T-helper 17 cell (primary cell): Measurements from ENCODE around the gene MMP14. TPM values are rescaled to one million over a fixed set of nuclear protein-coding genes. Genes with fewer than 3 reads are reported as not detected.
"Not testable (repeated sequence)": the region's sequence is repeated elsewhere in the genome, so short reads cannot be mapped to it uniquely, and the experiment has no call there.

Experiments
- ATAC-seq: fragments of 150-1000 bp; cut with Tn5 transposase; 2 replicates; pipeline ENCODE4 v1.10.0; 2021; ENCODE audit warnings: mild to moderate bottlenecking, moderate library complexity
- DNase-seq, 3 donors: peaks; one replicate each; pipeline versions ENCODE4 v3.0.0 to v3.0.0-alpha.2; 2020 to 2021
- H3K9me3 ChIP-seq: one replicate; pipeline ENCODE4 v1.7.0; 2013; ENCODE audit warnings: low read length, mild to moderate bottlenecking; ENCODE audit not compliant: control insufficient read depth, poor library complexity, severe bottlenecking
- H3K27ac Mint-ChIP-seq: one replicate; pipeline ENCODE4 v1.8.0; 2022; ENCODE audit warnings: mild to moderate bottlenecking, moderate library complexity, mixed read lengths
- H3K27me3 Mint-ChIP-seq: one replicate; pipeline ENCODE4 v1.8.0; 2022; ENCODE audit warnings: mixed read lengths
- H3K36me3 Mint-ChIP-seq: one replicate; pipeline ENCODE4 v1.8.0; 2022; ENCODE audit warnings: low read depth, mixed read lengths
- H3K4me1 Mint-ChIP-seq: one replicate; pipeline ENCODE4 v1.8.0; 2022; ENCODE audit warnings: mild to moderate bottlenecking, mixed read lengths
- H3K4me3 Mint-ChIP-seq: one replicate; pipeline ENCODE4 v1.8.0; 2022; ENCODE audit warnings: mild to moderate bottlenecking, moderate library complexity, mixed read lengths
- total RNA-seq, 4 donors: library from RNA in 2 of 4; stranded (reverse) in 2 of 4; gene quantifications; one replicate each; pipeline ENCODE4 v1.2.3 and lab custom pipeline; 2022 to 2026

The MMP14 gene
- total RNA-seq, 2 donors from 2014 or later = 0.85 to 1.0 TPM

DNA sequence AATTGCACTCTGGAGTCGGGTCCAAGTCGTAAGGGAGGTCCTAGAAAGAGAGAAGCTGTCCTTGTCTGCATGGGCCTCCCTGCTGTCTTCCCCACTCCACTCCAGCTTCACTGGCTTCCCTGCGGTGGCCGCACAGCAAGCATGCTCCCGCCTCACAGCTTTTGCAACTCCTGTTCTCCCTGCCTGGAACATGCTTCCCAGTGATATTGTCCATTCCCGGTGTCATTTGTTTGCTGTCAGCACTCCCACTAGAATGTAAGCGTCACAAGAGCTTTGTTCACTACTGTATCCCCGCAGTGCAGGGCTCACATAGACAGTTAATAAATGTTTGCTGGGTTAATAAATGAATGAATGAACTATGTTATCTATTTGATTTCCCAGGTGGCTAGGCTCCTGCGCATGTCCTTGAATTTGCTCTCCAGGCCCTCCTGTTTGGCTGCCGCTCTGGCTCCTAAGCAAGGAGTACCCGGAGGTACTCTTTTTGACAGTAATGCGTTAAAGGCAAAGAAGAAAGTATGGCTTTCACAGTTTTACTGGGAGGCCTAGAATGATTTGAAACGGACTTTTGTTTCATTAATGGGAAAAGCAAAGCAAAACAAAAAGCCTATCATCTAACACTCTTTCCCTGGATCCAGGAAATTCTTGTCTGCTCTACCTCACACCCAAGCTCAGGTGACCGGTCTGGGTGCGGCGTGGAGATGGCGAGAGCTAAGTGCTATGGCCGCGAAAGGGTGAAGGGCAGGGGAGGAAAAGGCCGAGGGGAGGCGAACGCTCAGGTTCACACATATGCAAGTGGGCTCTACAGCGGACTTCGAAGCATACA is 15.0 kb upstream of the MMP14 start:
- no peak for ATAC-seq
- no peaks in the 10 kb centered on the region for H3K9me3 ChIP-seq
- Mint-ChIP-seq H3K27me3 (peaks cover 13% of the 10 kb centered on the region), H3K4me1 (peaks cover 11% of the 10 kb centered on the region), H3K4me3 (no peak overlapping the region), H3K27ac (no peak overlapping the region), H3K36me3 (peaks cover 3% of the 10 kb centered on the region)
- no peak for DNase-seq

DNA sequence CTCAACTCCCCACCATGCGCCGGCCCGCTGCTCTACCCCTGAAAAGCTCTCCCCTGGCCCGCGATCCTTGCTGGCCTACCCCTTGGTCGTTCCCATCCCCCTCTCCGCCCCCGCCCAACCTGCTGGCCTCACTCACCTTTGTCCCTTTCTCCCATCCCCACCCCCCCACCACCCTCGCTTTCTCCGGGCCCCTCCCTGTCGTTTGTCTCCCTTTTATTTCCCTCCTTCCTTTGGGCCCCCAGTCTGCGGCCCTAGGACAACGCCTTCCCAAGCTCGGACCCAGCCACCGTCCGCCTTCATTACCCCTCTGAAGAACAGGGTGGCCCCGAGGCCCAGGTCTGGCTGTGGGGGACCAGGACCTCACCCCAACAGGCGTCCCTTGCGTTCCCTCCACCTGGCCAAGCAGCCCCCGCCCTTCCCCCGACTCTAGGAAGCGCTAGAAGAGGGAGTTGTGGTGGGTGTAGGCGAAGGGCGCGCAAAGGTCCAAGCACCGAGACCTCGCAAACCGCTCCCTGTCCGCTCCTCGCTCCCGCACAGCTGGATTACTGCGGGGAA is 14.3 kb upstream of the MMP14 start:
- ATAC-seq = no peak
- Mint-ChIP-seq H3K4me1 (peaks cover 11% of the 10 kb centered on the region), H3K36me3 (peaks cover 3% of the 10 kb centered on the region), H3K27me3 (peaks cover 13% of the 10 kb centered on the region), H3K27ac (no peak overlapping the region), H3K4me3 (peak overlapping the region; percentile 28)
- no peaks in the 10 kb centered on the region for H3K9me3 ChIP-seq
- DNase-seq = no peak

DNA sequence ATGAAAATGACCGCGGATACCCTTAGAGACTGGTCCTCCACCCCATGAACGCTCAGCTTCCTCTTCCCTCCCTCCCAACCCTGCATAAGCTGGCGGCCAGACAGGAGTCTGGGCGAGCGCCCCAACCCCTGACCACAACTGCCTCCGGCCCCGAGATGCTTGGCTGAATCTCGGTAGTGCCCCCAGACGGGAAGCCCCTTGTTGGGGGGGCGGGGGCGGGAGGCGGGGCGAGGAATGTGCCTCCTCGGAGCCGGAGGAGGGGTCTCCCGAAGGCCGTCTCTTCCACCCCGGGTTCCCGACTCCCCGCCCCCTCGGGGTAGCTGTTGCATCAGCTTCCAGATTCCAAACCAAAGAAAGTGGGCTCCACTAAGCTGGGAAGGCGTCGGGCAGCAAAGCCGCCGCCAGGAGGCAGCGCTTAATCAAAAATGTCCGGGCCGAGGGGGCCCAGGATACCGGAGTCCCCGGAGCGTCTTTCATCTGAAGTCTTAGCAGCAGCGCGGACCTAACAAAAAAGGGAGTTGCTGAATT is 13.8 kb upstream of the MMP14 start:
- peaks cover 13% of the 10 kb centered on the region for H3K27me3 Mint-ChIP-seq
- peaks cover 3% of the 10 kb centered on the region for H3K36me3 Mint-ChIP-seq
- peaks cover 11% of the 10 kb centered on the region for H3K4me1 Mint-ChIP-seq
- H3K9me3 ChIP-seq = no peaks in the 10 kb centered on the region
- peak overlapping the region; percentile 28 for H3K4me3 Mint-ChIP-seq
- H3K27ac Mint-ChIP-seq = no peak overlapping the region
- DNase-seq = peak; percentile 46 to 60 (median 54)
- peak; percentile 84 for ATAC-seq

DNA sequence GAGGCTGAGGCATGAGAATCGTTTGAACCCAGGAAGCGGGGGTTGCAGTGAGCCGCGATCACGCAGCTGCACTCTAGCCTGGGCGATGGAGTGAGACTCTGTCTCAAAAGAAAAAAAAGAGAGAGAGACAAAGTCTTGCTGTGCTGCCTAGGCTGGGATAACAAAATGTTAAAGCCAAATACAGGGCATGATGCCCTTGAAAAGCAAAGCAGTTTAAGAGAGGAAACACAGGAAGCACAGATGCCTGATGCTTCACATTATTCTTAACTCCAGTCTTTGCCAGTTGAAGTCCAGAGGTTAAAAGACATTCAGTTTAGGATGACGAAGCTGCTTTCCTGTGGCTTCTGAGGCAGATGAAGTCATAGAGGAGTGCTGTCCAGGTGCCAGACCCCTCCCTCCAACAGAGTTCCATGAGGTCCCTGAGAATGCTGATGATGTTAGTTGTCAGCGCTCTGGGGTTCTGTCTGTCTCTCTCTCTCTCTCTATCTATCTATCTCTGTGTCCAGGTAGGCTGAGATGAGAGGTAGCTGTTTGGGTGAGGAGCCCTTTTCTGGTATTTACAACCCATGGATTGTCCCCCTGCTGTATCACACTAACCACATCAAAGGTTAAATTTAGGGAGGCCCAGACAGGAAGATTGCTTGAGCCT is 11.6 kb upstream of the MMP14 start:
- peak overlapping the region; percentile 3 for H3K4me3 Mint-ChIP-seq
- H3K9me3 ChIP-seq = no peaks in the 10 kb centered on the region
- no peak overlapping the region for H3K27ac Mint-ChIP-seq
- H3K27me3 Mint-ChIP-seq = peaks cover 13% of the 10 kb centered on the region
- peaks cover 3% of the 10 kb centered on the region for H3K36me3 Mint-ChIP-seq
- ATAC-seq (no peak), DNase-seq (no peak)
- H3K4me1 Mint-ChIP-seq = peaks cover 15% of the 10 kb centered on the region

DNA sequence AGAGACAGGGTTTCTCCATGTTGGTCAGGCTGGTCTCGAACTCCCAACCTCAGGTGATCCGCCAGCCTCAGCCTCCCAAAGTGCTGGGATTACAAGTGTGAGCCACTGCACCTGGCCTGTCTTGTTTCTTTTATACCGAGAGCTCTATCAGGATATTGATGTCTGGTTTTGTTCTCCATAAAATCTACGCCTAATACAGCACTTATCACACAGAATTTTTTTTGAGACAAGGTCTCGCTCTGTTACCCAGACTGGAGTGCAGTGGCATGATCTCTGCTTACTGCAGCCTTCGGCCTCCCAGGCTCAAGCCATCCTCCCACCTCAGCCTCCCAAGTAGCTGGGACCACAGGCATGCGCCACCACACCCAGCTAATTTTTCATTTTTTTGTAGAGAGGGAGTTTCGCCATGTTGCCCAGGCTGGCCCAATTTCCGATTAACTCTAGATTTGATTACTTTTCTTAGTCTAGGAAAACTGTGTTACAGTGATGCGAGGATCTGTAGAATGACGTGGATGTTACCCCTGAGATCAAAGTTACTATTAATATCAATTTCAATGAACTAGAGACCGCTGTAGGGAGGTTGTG is 7.2 kb upstream of the MMP14 start:
- H3K27ac Mint-ChIP-seq = peak overlapping the region; percentile 96
- H3K27me3 Mint-ChIP-seq, H3K36me3 Mint-ChIP-seq, DNase-seq, H3K9me3 ChIP-seq, ATAC-seq: not testable (repeated sequence)
- H3K4me1 Mint-ChIP-seq = peaks cover 24% of the 10 kb centered on the region
- peak overlapping the region; percentile 91 for H3K4me3 Mint-ChIP-seq

DNA sequence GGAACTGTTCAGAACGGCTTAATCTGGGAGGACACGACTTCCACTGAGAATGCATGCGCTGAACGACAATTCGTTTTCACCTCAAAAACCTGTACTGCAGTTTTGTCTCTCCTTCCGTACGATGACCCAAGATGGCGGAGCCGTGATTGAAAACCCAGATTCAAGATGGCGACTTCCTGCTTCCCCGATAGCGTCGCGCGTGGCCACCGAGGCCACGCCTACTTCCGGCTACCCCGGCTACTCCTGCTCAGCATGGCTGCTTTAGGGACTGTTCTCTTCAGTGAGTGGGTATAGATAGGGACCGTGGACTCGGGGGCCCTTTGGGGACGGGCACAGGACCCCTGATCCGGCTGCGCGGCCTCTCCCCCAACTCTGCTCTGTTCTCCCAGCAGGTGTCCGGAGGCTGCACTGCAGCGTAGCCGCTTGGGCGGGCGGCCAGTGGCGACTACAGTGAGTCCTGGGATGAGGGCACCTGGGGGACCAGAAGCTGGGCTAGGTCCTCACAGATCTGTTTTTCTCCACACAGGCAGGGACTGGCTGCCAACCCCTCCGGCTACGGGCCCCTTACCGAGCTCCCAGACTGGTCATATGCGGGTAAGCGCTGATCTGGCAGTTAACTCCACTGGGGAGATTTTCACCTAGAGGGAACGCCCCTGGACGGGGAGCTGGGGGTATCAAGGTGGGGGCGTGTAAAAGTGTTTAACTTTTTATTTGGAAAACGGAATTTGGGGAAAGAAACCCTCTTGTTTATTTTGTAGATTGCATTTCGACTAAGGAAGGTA is 6.5 kb upstream of the MMP14 start, which contains the start of gene MRPL52:
MRPL52 (plus strand) TSS at position 227 of the 782 bp plus-strand sequence; CDS start at position 253, 26 bp downstream.
- Mint-ChIP-seq H3K27ac (peak within 1 kb of the TSS; percentile 96), H3K36me3 (peaks cover 6% of the 10 kb centered on the region), H3K4me3 (peak within 1 kb of the TSS; percentile 91), H3K4me1 (peaks cover 21% of the 10 kb centered on the region), H3K27me3 (peaks cover 6% of the 10 kb centered on the region)
- DNase-seq (peak; percentile 79 to 83 (median 82)), ATAC-seq (peak; percentile 95)
- H3K9me3 ChIP-seq = no peaks in the 10 kb centered on the region

DNA sequence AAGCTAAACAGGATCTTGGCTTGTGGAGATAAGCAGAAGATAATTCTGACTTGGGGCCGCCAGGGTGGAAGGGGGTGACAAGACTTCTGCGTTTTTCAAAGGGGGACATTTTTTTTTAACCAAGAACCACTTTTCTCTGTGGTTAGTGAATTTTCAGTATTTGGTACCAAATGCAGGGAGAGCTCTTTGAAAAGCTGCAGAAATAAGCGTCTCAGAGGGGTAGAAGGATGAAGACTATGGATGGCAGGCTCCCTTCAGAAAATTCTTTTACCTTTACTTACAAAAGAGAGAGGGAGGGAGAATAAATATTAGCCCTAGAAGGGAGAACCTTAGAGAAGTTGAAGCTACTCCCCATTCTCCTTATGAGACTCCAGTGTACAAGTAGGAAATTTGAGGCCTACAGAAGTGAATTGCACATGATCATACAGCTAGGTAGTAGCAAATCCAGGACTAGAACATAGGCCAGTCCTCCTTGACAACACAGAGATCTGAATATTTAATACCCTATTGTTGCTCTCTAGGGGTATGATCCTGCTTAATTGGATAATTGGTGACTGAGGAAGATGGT is 5.9 kb upstream of the MMP14 start:
- no peaks in the 10 kb centered on the region for H3K9me3 ChIP-seq
- peaks cover 8% of the 10 kb centered on the region for H3K36me3 Mint-ChIP-seq
- H3K4me1 Mint-ChIP-seq = peaks cover 21% of the 10 kb centered on the region
- H3K4me3 Mint-ChIP-seq = peak overlapping the region; percentile 91
- H3K27me3 Mint-ChIP-seq = peaks cover 6% of the 10 kb centered on the region
- ATAC-seq (peak; percentile 10), DNase-seq (no peak)
- H3K27ac Mint-ChIP-seq = peak overlapping the region; percentile 96

DNA sequence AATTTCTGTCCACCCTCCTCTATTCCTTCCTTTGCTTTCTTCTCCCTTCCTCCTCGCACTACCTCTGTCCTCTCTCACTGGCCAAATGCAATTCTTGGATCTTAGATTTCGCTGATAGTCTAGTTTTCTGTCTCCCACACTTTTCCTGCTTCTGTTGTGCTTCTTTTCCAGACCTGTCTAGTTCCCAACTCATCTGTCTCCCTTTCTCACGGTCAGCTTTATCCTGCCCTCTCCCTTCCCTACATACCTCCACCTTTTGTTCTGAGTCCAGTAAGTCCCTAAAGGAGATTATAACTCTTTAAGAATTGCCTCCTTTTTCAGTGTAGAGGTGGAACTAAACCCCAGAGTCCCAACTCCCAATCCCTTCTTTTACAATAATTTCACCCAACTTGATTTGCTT is 880 bp upstream of the MMP14 start:
- no peak for ATAC-seq
- H3K4me1 Mint-ChIP-seq = peaks cover 21% of the 10 kb centered on the region
- no peak overlapping the region for H3K27ac Mint-ChIP-seq
- peak overlapping the region; percentile 43 for H3K4me3 Mint-ChIP-seq
- no peak for DNase-seq
- H3K9me3 ChIP-seq = no peaks in the 10 kb centered on the region
- peaks cover 10% of the 10 kb centered on the region for H3K36me3 Mint-ChIP-seq
- H3K27me3 Mint-ChIP-seq = peaks cover 31% of the 10 kb centered on the region

DNA sequence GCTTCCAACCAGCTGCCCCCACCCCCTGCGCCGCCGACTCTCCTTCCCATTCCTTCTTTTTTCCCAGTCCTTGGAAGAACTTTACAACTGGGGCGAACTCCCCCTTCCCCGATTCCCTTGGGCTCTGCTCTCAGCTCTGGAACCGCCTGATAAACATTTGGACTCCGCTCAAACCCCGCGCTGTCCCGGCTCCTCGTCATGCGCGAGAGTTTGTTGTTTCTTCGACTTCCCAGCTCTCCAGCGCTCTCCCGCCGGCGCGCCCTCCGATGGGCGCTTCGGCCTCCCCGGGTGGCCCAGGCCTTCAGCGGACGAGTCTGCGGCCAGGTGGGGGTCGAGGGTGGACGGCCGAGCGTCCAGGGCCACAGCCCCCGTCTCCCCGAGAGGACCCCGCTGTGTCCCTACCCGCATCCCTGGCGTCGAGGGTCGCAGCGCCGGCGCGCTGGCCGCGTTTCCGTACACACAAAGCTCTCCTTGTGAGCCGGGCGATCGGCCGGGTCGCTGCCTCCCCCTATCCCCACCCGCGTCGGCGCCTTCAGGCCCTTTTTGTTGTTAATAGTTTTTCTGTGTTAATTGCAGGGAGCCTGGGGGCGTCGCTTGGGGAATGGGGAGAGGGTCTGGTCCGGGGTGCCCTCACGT is 847 bp downstream of the MMP14 start:
- peaks cover 6% of the 10 kb centered on the region for H3K36me3 Mint-ChIP-seq
- no peak for DNase-seq
- ATAC-seq = no peak
- peak overlapping the region; percentile 89 for H3K4me3 Mint-ChIP-seq
- peaks cover 41% of the 10 kb centered on the region for H3K27me3 Mint-ChIP-seq
- peak overlapping the region; percentile 49 for H3K27ac Mint-ChIP-seq
- peaks cover 14% of the 10 kb centered on the region for H3K4me1 Mint-ChIP-seq
- no peaks in the 10 kb centered on the region for H3K9me3 ChIP-seq

DNA sequence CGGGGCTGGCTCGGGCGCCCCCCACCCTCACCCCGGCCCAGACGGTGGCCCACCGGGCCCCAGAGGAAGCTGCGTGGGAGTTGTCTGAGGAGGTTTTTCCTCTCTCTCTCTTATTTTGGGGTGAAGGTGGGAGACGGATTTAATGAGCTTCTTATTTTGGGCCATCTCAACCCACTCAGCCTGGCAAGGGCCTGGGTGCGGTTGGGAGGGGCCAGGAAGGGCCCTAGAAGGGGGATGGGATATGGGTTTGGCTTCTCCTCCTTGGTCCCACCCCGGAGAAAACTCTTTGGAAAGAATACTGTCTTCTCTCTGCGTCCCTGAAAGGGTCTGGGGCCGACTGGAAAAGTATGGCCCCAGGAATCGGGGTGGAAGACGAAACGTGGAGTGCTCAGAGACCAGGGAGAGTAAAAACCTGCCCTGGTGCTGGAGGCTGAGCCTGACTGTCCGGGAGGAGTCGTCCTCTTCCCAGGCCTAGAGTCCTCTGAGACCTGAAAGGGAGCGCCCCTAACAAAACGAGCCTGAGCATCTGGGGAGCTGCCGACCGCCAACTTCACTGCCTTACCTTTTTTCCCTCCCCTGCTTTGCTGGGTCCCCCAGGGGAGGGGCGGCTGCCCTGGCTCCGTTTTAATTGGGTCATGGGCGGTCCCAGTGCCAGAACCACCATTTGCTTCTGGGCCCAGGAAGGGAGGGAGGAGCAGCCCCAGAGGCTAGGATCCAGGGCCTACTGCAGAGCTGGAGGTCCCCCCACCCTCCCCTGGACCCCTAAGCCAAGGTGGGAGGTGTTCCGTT is 1.6 kb downstream of the MMP14 start:
- H3K4me3 Mint-ChIP-seq = peak overlapping the region; percentile 68
- H3K27ac Mint-ChIP-seq = no peak overlapping the region

DNA sequence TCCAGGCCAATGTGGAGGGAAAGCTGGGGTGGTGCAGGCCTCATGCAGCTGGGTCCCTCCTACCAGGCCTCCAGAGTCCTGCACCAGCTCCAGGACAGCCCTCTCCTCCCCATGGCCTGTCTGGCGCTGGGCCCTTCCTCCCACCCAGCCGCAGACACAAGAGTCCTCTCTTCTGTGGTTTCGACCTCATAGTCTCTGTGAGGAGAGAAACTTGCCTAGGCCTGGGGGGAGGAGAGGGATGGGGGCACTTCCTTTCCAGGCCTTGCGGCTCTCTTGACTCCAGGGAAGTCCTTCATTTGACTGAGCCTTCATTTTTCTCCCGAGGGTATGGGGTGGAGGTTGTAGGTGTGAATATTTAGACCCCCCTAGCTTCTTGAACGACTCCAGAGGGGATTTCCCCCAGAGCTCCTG is 2.3 kb downstream of the MMP14 start:
- DNase-seq = no peak
- Mint-ChIP-seq H3K27me3 (peaks cover 48% of the 10 kb centered on the region), H3K4me3 (peak overlapping the region; percentile 55), H3K27ac (no peak overlapping the region), H3K4me1 (peaks cover 14% of the 10 kb centered on the region), H3K36me3 (peaks cover 6% of the 10 kb centered on the region)
- ATAC-seq = no peak
- no peaks in the 10 kb centered on the region for H3K9me3 ChIP-seq

More for the DNA sequence above, 1.6 kb downstream of the MMP14 start:
- no peaks in the 10 kb centered on the region for H3K9me3 ChIP-seq
- Mint-ChIP-seq H3K36me3 (peaks cover 6% of the 10 kb centered on the region), H3K4me1 (peaks cover 14% of the 10 kb centered on the region), H3K27me3 (peaks cover 42% of the 10 kb centered on the region)
- ATAC-seq (no peak), DNase-seq (no peak)
